ENCODE measurements around the gene PPFIBP1. TPM values are rescaled to one million over a fixed set of nuclear protein-coding genes. Genes with fewer than 3 reads are reported as not detected.

The PPFIBP1 gene
- total and polyA plus RNA-seq, 4 experiments from 2014 or later: 2.1 to 6.5 (median 3.8) TPM

DNA sequence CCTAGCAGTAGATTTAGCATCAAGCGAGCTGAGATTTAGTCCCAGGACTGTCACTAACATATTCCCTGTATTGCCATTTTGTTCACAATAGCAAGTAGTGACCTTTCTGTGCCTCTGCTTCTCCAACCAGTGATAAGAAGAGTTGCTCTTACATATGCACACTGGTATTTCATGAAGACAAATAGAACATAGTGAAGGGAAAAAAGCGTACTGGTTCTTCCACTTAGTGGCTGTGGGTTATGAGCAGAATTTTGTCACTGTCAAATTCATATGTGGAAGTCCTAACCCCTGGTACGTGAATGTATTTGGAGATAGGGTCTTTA is 12.3 kb upstream of the PPFIBP1 start:
- ChIA-PET POLR2A (ENCODE audit: partially characterized antibody) (no interaction called here), CTCF (ENCODE audit: partially characterized antibody) (no interaction called here)
- Histone ChIP-seq H3K4me1 (ENCODE audit: insufficient read depth, low read length) (no peaks in the 10 kb centered on the region), H3K4me3 (ENCODE audit: low read length in 2 of 2) (no peak overlapping the region), H3K27ac (ENCODE audit: low read depth, low read length) (no peak overlapping the region), H3K36me3 (ENCODE audit: insufficient read depth, low read length) (no peaks in the 10 kb centered on the region), H3K27me3 (ENCODE audit: insufficient read depth, low read length) (no peaks in the 10 kb centered on the region), H3K9me3 (ENCODE audit: control insufficient read depth in 1 of 2, low read length in 2 of 2) (no peaks in the 10 kb centered on the region)
- Mint-ChIP-seq H3K36me3 (no peaks in the 10 kb centered on the region), H3K9me3 (peaks cover 0 to under 1% (median 0%) of the 10 kb centered on the region in 8 donors), H3K27me3 (peaks cover 2 to 8% of the 10 kb centered on the region in 2 donors), H3K4me3 (no peak overlapping the region), H3K4me1 (no peaks in the 10 kb centered on the region), H3K27ac (no peak overlapping the region)
- intact Hi-C loops (cut with micrococcal nuclease): no loop called here
- no peak for DNase-seq

DNA sequence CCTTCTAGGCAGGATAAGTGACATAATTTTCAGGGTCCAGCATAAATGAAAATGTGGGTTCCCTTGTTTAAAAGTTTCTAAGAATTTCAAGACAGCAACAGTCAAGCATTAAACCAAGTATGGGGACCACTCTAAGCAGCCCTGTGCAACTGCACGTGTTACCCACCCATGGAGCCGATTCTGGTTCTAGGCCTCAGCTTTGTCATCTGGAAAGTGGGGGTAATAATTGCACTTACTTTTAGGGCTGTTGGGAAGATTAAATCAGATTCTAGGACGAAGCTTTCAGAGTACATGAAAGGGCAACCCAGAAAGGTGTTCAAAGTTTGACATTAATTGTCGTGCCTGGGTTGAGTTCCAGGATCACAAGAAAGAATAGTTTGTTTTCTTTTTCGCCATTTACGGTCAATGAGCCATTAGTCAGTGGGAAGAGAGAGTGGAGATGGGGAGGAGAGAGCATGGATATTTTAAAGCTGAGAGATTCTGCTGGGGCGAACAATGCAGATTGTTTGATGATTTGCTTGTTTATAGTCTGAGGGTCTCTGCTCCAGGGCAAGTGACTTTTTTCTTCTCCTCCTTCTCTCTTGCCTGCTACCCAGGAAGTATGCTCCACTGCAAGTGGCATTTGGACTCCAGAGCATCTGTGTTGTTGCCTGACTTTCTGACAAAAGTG is 10.7 kb upstream of the PPFIBP1 start:
- no peaks in the 10 kb centered on the region for H3K9me3 ChIP-seq (ENCODE audit: control insufficient read depth in 1 of 2, low read length in 2 of 2)
- no peak for DNase-seq
- CTCF ChIA-PET (ENCODE audit: partially characterized antibody): no interaction called here
- H3K4me3 Mint-ChIP-seq: no peak overlapping the region
- H3K27me3 ChIP-seq (ENCODE audit: insufficient read depth, low read length): no peaks in the 10 kb centered on the region
- POLR2A ChIA-PET (ENCODE audit: partially characterized antibody): no interaction called here
- H3K27ac ChIP-seq (ENCODE audit: low read depth, low read length): no peak overlapping the region
- H3K4me3 ChIP-seq (ENCODE audit: low read length in 2 of 2): no peak overlapping the region
- intact Hi-C loops (cut with micrococcal nuclease): no loop called here
- no peaks in the 10 kb centered on the region for H3K4me1 Mint-ChIP-seq
- H3K36me3 Mint-ChIP-seq: no peaks in the 10 kb centered on the region
- no peaks in the 10 kb centered on the region for H3K9me3 Mint-ChIP-seq
- no peaks in the 10 kb centered on the region for H3K36me3 ChIP-seq (ENCODE audit: insufficient read depth, low read length)
- no peak overlapping the region for H3K27ac Mint-ChIP-seq
- H3K4me1 ChIP-seq (ENCODE audit: insufficient read depth, low read length): no peaks in the 10 kb centered on the region
- H3K27me3 Mint-ChIP-seq: peaks cover 6 to 18% of the 10 kb centered on the region in 2 donors

DNA sequence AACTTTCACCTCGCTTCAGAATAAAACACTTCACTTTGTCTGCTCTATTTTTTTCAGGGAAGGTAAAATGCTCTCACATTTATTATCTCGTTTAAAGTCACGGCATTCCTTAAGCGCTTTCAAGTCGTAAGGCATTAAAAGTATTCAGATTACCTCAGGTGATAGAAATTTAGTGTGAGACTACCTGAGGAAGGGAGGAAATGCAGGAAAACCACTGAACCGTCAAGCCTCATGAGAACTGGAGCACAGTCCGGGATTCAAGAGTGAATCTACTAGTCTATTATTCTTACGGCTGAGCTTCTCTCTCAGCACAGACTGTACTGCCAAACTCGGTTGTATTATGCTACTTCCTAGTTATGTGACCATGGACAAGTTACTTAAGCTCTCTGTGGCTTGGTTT is 8.3 kb upstream of the PPFIBP1 start:
- intact Hi-C loops (cut with micrococcal nuclease): no loop called here
- CTCF ChIA-PET (ENCODE audit: partially characterized antibody): no interaction called here
- no peaks in the 10 kb centered on the region for H3K4me1 ChIP-seq (ENCODE audit: insufficient read depth, low read length)
- Mint-ChIP-seq H3K27ac (no peak overlapping the region), H3K27me3 (peaks cover 10 to 18% of the 10 kb centered on the region in 2 donors), H3K36me3 (no peaks in the 10 kb centered on the region), H3K4me3 (no peak overlapping the region), H3K9me3 (no peaks in the 10 kb centered on the region), H3K4me1 (no peaks in the 10 kb centered on the region)
- no peaks in the 10 kb centered on the region for H3K9me3 ChIP-seq (ENCODE audit: control insufficient read depth in 1 of 2, low read length in 2 of 2)
- H3K4me3 ChIP-seq (ENCODE audit: low read length in 2 of 2): no peak overlapping the region
- no peaks in the 10 kb centered on the region for H3K27me3 ChIP-seq (ENCODE audit: insufficient read depth, low read length)
- POLR2A ChIA-PET (ENCODE audit: partially characterized antibody): no interaction called here
- H3K36me3 ChIP-seq (ENCODE audit: insufficient read depth, low read length): no peaks in the 10 kb centered on the region
- no peak overlapping the region for H3K27ac ChIP-seq (ENCODE audit: low read depth, low read length)
- no peak for DNase-seq

- Histone ChIP-seq H3K27ac (ENCODE audit: low read depth, low read length) (no peak overlapping the region), H3K27me3 (ENCODE audit: insufficient read depth, low read length) (no peaks in the 10 kb centered on the region), H3K9me3 (ENCODE audit: control insufficient read depth in 1 of 2, low read length in 2 of 2) (no peaks in the 10 kb centered on the region), H3K4me3 (ENCODE audit: low read length in 2 of 2) (no peak overlapping the region), H3K4me1 (ENCODE audit: insufficient read depth, low read length) (no peaks in the 10 kb centered on the region), H3K36me3 (ENCODE audit: insufficient read depth, low read length) (no peaks in the 10 kb centered on the region)
- Mint-ChIP-seq H3K9me3 (no peaks in the 10 kb centered on the region), H3K4me1 (peaks cover 0 to 3% (median under 1%) of the 10 kb centered on the region in 4 donors), H3K27ac (no peak overlapping the region), H3K36me3 (no peaks in the 10 kb centered on the region), H3K4me3 (no peak overlapping the region), H3K27me3 (peaks cover 10 to 18% of the 10 kb centered on the region in 2 donors)
- ChIA-PET CTCF (ENCODE audit: partially characterized antibody) (no interaction called here), POLR2A (ENCODE audit: partially characterized antibody) (no interaction called here)
- intact Hi-C loops (cut with micrococcal nuclease): no loop called here
- DNase-seq: no peak
Observed at GRCh38 chr12:27516625-27517024, 7.4 kb upstream of the PPFIBP1 start.

DNA sequence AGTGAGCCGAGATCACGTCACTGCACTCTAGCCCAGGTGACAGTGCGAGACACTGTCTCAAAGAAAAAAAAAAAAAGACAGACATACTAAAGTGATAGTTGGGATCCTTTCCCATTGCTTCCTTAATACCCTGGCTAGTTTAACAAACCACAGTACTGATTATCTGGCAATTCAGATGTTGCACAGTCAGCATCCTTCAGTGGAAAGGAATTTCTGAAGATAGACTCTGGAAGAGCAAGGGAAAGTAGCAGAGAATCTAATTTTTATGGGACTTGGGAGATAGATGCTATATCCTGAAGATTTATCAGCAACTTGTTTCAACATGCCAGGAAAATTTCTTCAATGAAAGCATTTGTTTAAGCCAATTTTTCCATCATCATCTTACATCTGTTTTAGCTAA is 6.5 kb upstream of the PPFIBP1 start:
- intact Hi-C loops (cut with micrococcal nuclease): no loop called here
- no peaks in the 10 kb centered on the region for H3K4me1 ChIP-seq (ENCODE audit: insufficient read depth, low read length)
- H3K27ac ChIP-seq (ENCODE audit: low read depth, low read length): no peak overlapping the region
- no peaks in the 10 kb centered on the region for H3K9me3 ChIP-seq (ENCODE audit: control insufficient read depth in 1 of 2, low read length in 2 of 2)
- H3K27ac Mint-ChIP-seq: no peak overlapping the region
- no peak overlapping the region for H3K4me3 ChIP-seq (ENCODE audit: low read length in 2 of 2)
- no peak overlapping the region for H3K4me3 Mint-ChIP-seq
- CTCF ChIA-PET (ENCODE audit: partially characterized antibody): no interaction called here
- POLR2A ChIA-PET (ENCODE audit: partially characterized antibody): no interaction called here
- no peaks in the 10 kb centered on the region for H3K27me3 ChIP-seq (ENCODE audit: insufficient read depth, low read length)
- no peaks in the 10 kb centered on the region for H3K36me3 ChIP-seq (ENCODE audit: insufficient read depth, low read length)
- peaks cover 10 to 18% of the 10 kb centered on the region in 2 donors for H3K27me3 Mint-ChIP-seq
- no peaks in the 10 kb centered on the region for H3K9me3 Mint-ChIP-seq
- H3K36me3 Mint-ChIP-seq: no peaks in the 10 kb centered on the region
- DNase-seq: no peak
- peaks cover 2 to 12% (median 6%) of the 10 kb centered on the region in 4 donors for H3K4me1 Mint-ChIP-seq

DNA sequence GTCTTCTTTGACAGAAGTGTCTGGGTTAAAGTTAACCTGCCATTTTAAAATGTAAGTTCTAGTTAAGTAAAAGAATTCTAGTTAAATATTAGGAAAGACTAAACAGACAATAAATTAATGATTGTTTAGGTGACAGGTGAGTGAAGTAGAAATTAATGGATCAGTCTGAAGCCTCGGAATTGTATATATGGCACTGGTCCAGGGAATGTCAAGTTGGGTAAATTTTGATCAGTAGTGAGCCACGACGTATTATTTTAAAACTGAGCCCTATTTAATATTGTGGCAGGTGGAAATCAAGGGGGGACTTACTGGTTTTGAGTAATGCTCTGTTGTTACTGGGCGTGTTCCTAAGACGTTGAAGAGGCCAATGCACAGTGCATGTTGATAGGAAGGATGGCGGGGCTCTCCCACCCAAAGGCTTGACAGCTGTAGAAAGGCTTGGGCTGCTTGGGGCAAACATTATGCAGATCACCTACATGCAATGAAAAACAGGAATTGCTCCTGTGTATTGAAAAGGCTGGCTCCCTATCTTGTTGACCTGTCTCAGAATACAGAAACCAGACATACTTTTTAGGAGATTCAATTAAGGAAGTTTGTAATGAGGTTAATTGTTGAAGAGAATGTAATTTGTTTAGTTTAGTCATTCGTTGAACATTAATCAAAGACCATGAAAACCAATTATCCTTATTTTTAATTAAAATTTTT is 5.9 kb upstream of the PPFIBP1 start:
- intact Hi-C loops (cut with micrococcal nuclease): no loop called here
- peaks cover 4 to 17% (median 8%) of the 10 kb centered on the region in 4 donors for H3K4me1 Mint-ChIP-seq
- Histone ChIP-seq H3K4me3 (ENCODE audit: low read length in 2 of 2) (no peak overlapping the region), H3K9me3 (ENCODE audit: control insufficient read depth in 1 of 2, low read length in 2 of 2) (no peaks in the 10 kb centered on the region), H3K27me3 (ENCODE audit: insufficient read depth, low read length) (no peaks in the 10 kb centered on the region), H3K36me3 (ENCODE audit: insufficient read depth, low read length) (no peaks in the 10 kb centered on the region), H3K27ac (ENCODE audit: low read depth, low read length) (no peak overlapping the region), H3K4me1 (ENCODE audit: insufficient read depth, low read length) (peaks cover 4% of the 10 kb centered on the region)
- H3K27ac Mint-ChIP-seq: no peak overlapping the region
- CTCF ChIA-PET (ENCODE audit: partially characterized antibody): no interaction called here
- no peak for DNase-seq
- no peak overlapping the region for H3K4me3 Mint-ChIP-seq
- no peaks in the 10 kb centered on the region for H3K9me3 Mint-ChIP-seq
- POLR2A ChIA-PET (ENCODE audit: partially characterized antibody): no interaction called here
- H3K27me3 Mint-ChIP-seq: peaks cover 10 to 18% of the 10 kb centered on the region in 2 donors
- no peaks in the 10 kb centered on the region for H3K36me3 Mint-ChIP-seq

- Histone ChIP-seq H3K4me1 (ENCODE audit: insufficient read depth, low read length) (peaks cover 17% of the 10 kb centered on the region), H3K27me3 (ENCODE audit: insufficient read depth, low read length) (no peaks in the 10 kb centered on the region), H3K4me3 (ENCODE audit: low read length in 2 of 2) (no peak overlapping the region), H3K9me3 (ENCODE audit: control insufficient read depth in 1 of 2, low read length in 2 of 2) (no peaks in the 10 kb centered on the region), H3K36me3 (ENCODE audit: insufficient read depth, low read length) (no peaks in the 10 kb centered on the region), H3K27ac (ENCODE audit: low read depth, low read length) (no peak overlapping the region)
- peaks cover 8 to 17% of the 10 kb centered on the region in 2 donors for H3K27me3 Mint-ChIP-seq
- POLR2A ChIA-PET (ENCODE audit: partially characterized antibody): no interaction called here
- peaks cover 13 to 40% (median 27%) of the 10 kb centered on the region in 4 donors for H3K4me1 Mint-ChIP-seq
- H3K4me3 Mint-ChIP-seq: peak overlapping the region in 1 of 8 donors; percentile 12
- intact Hi-C loops (cut with micrococcal nuclease): loop anchor here (5.0 kb wide), 3 partner anchors 279 to 689 kb away; partner anchors contain the start of genes ITPR2, MED21 and STK38L
- CTCF ChIA-PET (ENCODE audit: partially characterized antibody): no interaction called here
- DNase-seq: no peak
- peak overlapping the region in 2 of 7 donors; percentile 6 to 23 for H3K27ac Mint-ChIP-seq
- H3K9me3 Mint-ChIP-seq: no peaks in the 10 kb centered on the region
- peaks cover 0 to 6% of the 10 kb centered on the region in 2 donors for H3K36me3 Mint-ChIP-seq
Observed at GRCh38 chr12:27521066-27521465, 2.9 kb upstream of the PPFIBP1 start.
